CD4-positive, alpha-beta T cell (primary cell): ENCODE results near the gene MAPT. TPM values are rescaled to one million over a fixed set of nuclear protein-coding genes. Genes with fewer than 3 reads are reported as not detected.

Experiments
- ATAC-seq: fragments of 200-7000 bp; cut with Tn5 transposase; one replicate; pipeline ENCODE4 v1.10.0; 2022; ENCODE audit warnings: mild to moderate bottlenecking; ENCODE audit not compliant: poor library complexity
- CTCF ChIA-PET: fragments of 350-600 bp; sonication (Branson Sonifier 250); formaldehyde crosslinking; loops from one replicate; lab custom pipeline; 2021; ENCODE audit warnings: antibody characterized with exemption, inconsistent platforms; lab: Charles Lee
- POLR2A ChIA-PET: fragments of 350-600 bp; sonication (Branson Sonifier 250); formaldehyde crosslinking; loops from one replicate; lab custom pipeline; 2021; ENCODE audit warnings: antibody characterized with exemption, inconsistent platforms; lab: Charles Lee
- DNase-seq, 14 experiments: peaks; one replicate each; pipeline ENCODE4 v3.0.0-alpha.2; 2013 to 2020; ENCODE audit warnings: mixed read lengths in 2 of 14
- H3K27ac ChIP-seq, 2 donors: one replicate each; pipeline versions ENCODE4 v1.5.1 to v1.7.0; 2013; ENCODE audit warnings: low read length in 2 of 2, low read depth in 1 of 2, mild to moderate bottlenecking in 1 of 2
- H3K27me3 ChIP-seq, 2 experiments: 1 replicate in 1 of 2; 2 replicates in 1 of 2; pipeline versions ENCODE4 v1.6.1 to v1.7.0; 2013; ENCODE audit warnings: low read length in 2 of 2, control low read depth in 1 of 2, mild to moderate bottlenecking in 1 of 2, moderate library complexity in 1 of 2; ENCODE audit not compliant: insufficient read depth in 2 of 2, control insufficient read depth in 1 of 2
- H3K36me3 ChIP-seq: one replicate; pipeline ENCODE4 v1.6.1; 2013; ENCODE audit warnings: low read length, control low read depth; ENCODE audit not compliant: insufficient read depth
- H3K4me1 ChIP-seq: one replicate; pipeline ENCODE4 v1.6.1; 2013; ENCODE audit warnings: low read length, control low read depth; ENCODE audit not compliant: insufficient read depth
- H3K4me3 ChIP-seq: one replicate; pipeline ENCODE4 v1.5.1; 2013; ENCODE audit warnings: mild to moderate bottlenecking, low read length, moderate library complexity
- H3K9me3 ChIP-seq, 2 experiments: 1 replicate in 1 of 2; 2 replicates in 1 of 2; pipeline versions ENCODE4 v1.6.1 to v1.7.0; 2013; ENCODE audit warnings: low read length in 2 of 2, mild to moderate bottlenecking in 2 of 2, control low read depth in 1 of 2, moderate library complexity in 1 of 2; ENCODE audit not compliant: control insufficient read depth in 1 of 2, insufficient read depth in 1 of 2
- H3K27ac Mint-ChIP-seq: one replicate; pipeline ENCODE4 v1.8.0; 2020; ENCODE audit warnings: mixed read lengths
- H3K27me3 Mint-ChIP-seq: one replicate; pipeline ENCODE4 v1.8.0; 2021; ENCODE audit warnings: mixed read lengths
- H3K36me3 Mint-ChIP-seq: one replicate; pipeline ENCODE4 v1.8.0; 2021; ENCODE audit warnings: low read depth, mixed read lengths
- H3K4me1 Mint-ChIP-seq: one replicate; pipeline ENCODE4 v1.8.0; 2021; ENCODE audit warnings: low read depth, mixed read lengths
- H3K4me3 Mint-ChIP-seq: one replicate; pipeline ENCODE4 v1.8.0; 2020; ENCODE audit warnings: mild to moderate bottlenecking, mixed read lengths
- H3K9me3 Mint-ChIP-seq: one replicate; pipeline ENCODE4 v1.8.0; 2020; ENCODE audit warnings: mixed read lengths
- intact Hi-C, 2 experiments: fragments of 100-400 bp; cut with DNase I in 1 of 2; cut with micrococcal nuclease in 1 of 2; formaldehyde crosslinking; loops; one replicate each; pipeline versions ENCODE4 v1.15.1 to v1.9.0; 2023 to 2025; cut with DNase I, micrococcal nuclease
- total RNA-seq, 174 experiments: library from RNA in 2 of 174; stranded (reverse) in 2 of 174; gene quantifications; one replicate each; pipeline ENCODE4 v1.2.3 and lab custom pipeline; 2021 to 2026
- TF ChIP-seq, protein P1 (sequence below): fragments of 200-600 bp; IDR thresholded peaks from one replicate; pipeline ENCODE4 v1.8.0; 2022; ENCODE audit warnings: antibody characterized with exemption, mild to moderate bottlenecking

MAPT gene
- total RNA-seq, 2 experiments from 2014 or later = 0.41 to 0.53 TPM

DNA sequence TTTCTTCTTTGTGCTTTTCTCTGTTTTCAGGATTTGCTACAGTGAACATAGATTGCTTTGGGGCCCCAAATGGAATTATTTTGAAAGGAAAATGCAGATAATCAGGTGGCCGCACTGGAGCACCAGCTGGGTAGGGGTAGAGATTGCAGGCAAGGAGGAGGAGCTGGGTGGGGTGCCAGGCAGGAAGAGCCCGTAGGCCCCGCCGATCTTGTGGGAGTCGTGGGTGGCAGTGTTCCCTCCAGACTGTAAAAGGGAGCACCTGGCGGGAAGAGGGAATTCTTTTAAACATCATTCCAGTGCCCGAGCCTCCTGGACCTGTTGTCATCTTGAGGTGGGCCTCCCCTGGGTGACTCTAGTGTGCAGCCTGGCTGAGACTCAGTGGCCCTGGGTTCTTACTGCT is 105.9 kb downstream of the MAPT start:
- Mint-ChIP-seq H3K27ac (no peak overlapping the region), H3K36me3 (no peaks in the 10 kb centered on the region), H3K9me3 (no peaks in the 10 kb centered on the region), H3K4me3 (no peak overlapping the region), H3K27me3 (no peaks in the 10 kb centered on the region), H3K4me1 (no peaks in the 10 kb centered on the region)
- no peak overlapping the region for H3K27ac ChIP-seq
- CTCF ChIA-PET = no interaction called here
- no peaks in the 10 kb centered on the region for H3K36me3 ChIP-seq
- peaks cover 7% of the 10 kb centered on the region for H3K4me1 ChIP-seq
- intact Hi-C loops = loop anchor here (5.0 to 10.0 kb wide), 2 partner anchors 192 to 285 kb away; partner anchors contain the start of gene KANSL1 (in 1 of the 2)
- H3K4me3 ChIP-seq = no peak overlapping the region
- TF ChIP-seq, protein P1, sequence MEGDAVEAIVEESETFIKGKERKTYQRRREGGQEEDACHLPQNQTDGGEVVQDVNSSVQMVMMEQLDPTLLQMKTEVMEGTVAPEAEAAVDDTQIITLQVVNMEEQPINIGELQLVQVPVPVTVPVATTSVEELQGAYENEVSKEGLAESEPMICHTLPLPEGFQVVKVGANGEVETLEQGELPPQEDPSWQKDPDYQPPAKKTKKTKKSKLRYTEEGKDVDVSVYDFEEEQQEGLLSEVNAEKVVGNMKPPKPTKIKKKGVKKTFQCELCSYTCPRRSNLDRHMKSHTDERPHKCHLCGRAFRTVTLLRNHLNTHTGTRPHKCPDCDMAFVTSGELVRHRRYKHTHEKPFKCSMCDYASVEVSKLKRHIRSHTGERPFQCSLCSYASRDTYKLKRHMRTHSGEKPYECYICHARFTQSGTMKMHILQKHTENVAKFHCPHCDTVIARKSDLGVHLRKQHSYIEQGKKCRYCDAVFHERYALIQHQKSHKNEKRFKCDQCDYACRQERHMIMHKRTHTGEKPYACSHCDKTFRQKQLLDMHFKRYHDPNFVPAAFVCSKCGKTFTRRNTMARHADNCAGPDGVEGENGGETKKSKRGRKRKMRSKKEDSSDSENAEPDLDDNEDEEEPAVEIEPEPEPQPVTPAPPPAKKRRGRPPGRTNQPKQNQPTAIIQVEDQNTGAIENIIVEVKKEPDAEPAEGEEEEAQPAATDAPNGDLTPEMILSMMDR = no peak
- DNase-seq = no peak
- H3K9me3 ChIP-seq = no peaks in the 10 kb centered on the region
- POLR2A ChIA-PET = no interaction called here
- no peak for ATAC-seq
- H3K27me3 ChIP-seq = no peaks in the 10 kb centered on the region

- no peak for DNase-seq
- H3K36me3 ChIP-seq = no peaks in the 10 kb centered on the region
- peaks cover 1% of the 10 kb centered on the region for H3K27me3 Mint-ChIP-seq
Observed at GRCh38 chr17:46000757-46001156, 106.4 kb downstream of the MAPT start.

DNA sequence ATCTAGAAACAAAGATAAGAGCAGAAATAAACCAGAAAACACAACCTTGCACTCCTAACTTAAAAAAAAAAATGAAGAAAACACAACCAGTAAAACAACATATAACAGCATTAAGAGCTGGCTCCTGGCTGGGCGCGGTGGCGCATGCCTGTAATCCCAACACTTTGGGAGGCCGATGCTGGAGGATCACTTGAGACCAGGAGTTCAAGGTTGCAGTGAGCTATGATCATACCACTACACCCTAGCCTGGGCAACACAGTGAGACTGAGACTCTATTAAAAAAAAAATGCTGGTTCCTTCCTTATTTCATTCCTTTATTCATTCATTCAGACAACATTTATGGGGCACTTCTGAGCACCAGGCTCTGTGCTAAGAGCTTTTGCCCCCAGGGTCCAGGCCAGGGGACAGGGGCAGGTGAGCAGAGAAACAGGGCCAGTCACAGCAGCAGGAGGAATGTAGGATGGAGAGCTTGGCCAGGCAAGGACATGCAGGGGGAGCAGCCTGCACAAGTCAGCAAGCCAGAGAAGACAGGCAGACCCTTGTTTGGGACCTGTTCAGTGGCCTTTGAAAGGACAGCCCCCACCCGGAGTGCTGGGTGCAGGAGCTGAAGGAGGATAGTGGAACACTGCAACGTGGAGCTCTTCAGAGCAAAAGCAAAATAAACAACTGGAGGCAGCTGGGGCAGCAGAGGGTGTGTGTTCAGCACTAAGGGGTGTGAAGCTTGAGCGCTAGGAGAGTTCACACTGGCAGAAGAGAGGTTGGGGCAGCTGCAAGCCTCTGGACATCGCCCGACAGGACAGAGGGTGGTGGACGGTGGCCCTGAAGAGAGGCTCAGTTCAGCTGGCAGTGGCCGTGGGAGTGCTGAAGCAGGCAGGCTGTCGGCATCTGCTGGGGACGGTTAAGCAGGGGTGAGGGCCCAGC is 107.3 kb downstream of the MAPT start:
- ChIA-PET CTCF (interaction anchor here (0.8 to 0.9 kb wide), 3 partner anchors 192 to 211 kb away, joined by 3 to 5 read pairs (median 4); partner anchors contain the start of gene KANSL1), POLR2A (interaction anchor here (0.6 kb wide), 1 partner anchor 196 kb away, joined by 4 read pairs; no protein-coding TSS in a partner anchor)
- H3K27me3 Mint-ChIP-seq = peaks cover 5% of the 10 kb centered on the region
- no peak overlapping the region for H3K27ac Mint-ChIP-seq
- no peaks in the 10 kb centered on the region for H3K36me3 Mint-ChIP-seq
- no peak for ATAC-seq
- H3K9me3 Mint-ChIP-seq = no peaks in the 10 kb centered on the region
- Histone ChIP-seq H3K9me3 (no peaks in the 10 kb centered on the region), H3K4me3 (no peak overlapping the region), H3K4me1 (peaks cover 7% of the 10 kb centered on the region), H3K27ac (no peak overlapping the region), H3K27me3 (no peaks in the 10 kb centered on the region), H3K36me3 (no peaks in the 10 kb centered on the region)
- TF ChIP-seq, protein P1 = no peak
- intact Hi-C loops = loop anchor here (1.0 to 10.0 kb wide), 6 partner anchors 43 to 283 kb away; partner anchors contain the start of gene KANSL1 (in 1 of the 2)
- no peak overlapping the region for H3K4me3 Mint-ChIP-seq
- H3K4me1 Mint-ChIP-seq = no peaks in the 10 kb centered on the region
- no peak for DNase-seq

More at GRCh38 chr17:46000757-46001156, 106.4 kb downstream of the MAPT start:
- H3K27ac Mint-ChIP-seq = no peak overlapping the region
- H3K4me1 Mint-ChIP-seq = no peaks in the 10 kb centered on the region
- H3K27me3 ChIP-seq = no peaks in the 10 kb centered on the region
- CTCF ChIA-PET = no interaction called here
- no peaks in the 10 kb centered on the region for H3K36me3 Mint-ChIP-seq
- no peak for ATAC-seq
- H3K9me3 Mint-ChIP-seq = no peaks in the 10 kb centered on the region
- no peaks in the 10 kb centered on the region for H3K9me3 ChIP-seq
- TF ChIP-seq, protein P1 = no peak
- H3K27ac ChIP-seq = no peak overlapping the region
- POLR2A ChIA-PET = no interaction called here
- H3K4me3 Mint-ChIP-seq = no peak overlapping the region
- H3K4me3 ChIP-seq = no peak overlapping the region
- peaks cover 7% of the 10 kb centered on the region for H3K4me1 ChIP-seq
- intact Hi-C loops = loop anchor here (1.0 to 10.0 kb wide), 3 partner anchors 192 to 284 kb away; partner anchors contain the start of gene KANSL1 (in 1 of the 2)
